Tibial artery (tissue), 4 donors: ENCODE results near the gene CDKN2B.

Experiments
- DNase-seq, 2 donors: peaks; one replicate each; pipeline ENCODE4 v3.0.0-alpha.2; 2019
- H3K27ac ChIP-seq, 2 donors: fragments of 200-600 bp; sonication (generic) in 1 of 2; 1 replicate in 1 of 2; 2 replicates in 1 of 2; pipeline ENCODE4 v1.5.1; 2018 to 2019; ENCODE audit warnings: mild to moderate bottlenecking in 1 of 2
- H3K27me3 ChIP-seq, 2 donors: fragments of 200-600 bp; sonication (generic) in 1 of 2; one replicate each; pipeline versions ENCODE4 v1.5.1 to v1.6.0; 2016 to 2019
- H3K36me3 ChIP-seq, 3 donors: fragments of 200-600 bp; sonication (generic) in 2 of 3; one replicate each; pipeline ENCODE4 v1.5.1; 2016 to 2019; ENCODE audit warnings: mild to moderate bottlenecking in 2 of 3
- H3K4me1 ChIP-seq, 4 donors: fragments of 200-600 bp; sonication (generic) in 2 of 4; 1 replicate in 3 of 4; 2 replicates in 1 of 4; pipeline ENCODE4 v1.5.1; 2016 to 2019
- H3K4me3 ChIP-seq, 2 donors: fragments of 200-600 bp; sonication (generic) in 1 of 2; 1 replicate in 1 of 2; 2 replicates in 1 of 2; pipeline ENCODE4 v1.5.1; 2018 to 2019; ENCODE audit warnings: mild to moderate bottlenecking in 2 of 2
- H3K9me3 ChIP-seq, 3 donors: fragments of 200-600 bp; sonication (generic) in 1 of 3; one replicate each; pipeline ENCODE4 v1.5.1; 2016 to 2019
- intact Hi-C: fragments of 100-400 bp; cut with DNase I; formaldehyde crosslinking; loops from one replicate; pipeline ENCODE4 v1.15.0; 2023; ENCODE audit warnings: low total_unique reads
- TF ChIP-seq, protein P1 (sequence below), 2 experiments: fragments of 200-600 bp in 1 of 2; fragments of 450-650 bp in 1 of 2; IDR thresholded peaks; one replicate each; pipeline ENCODE4 v1.5.1; 2017 to 2019; ENCODE audit warnings: antibody characterized with exemption in 2 of 2, mild to moderate bottlenecking in 1 of 2, moderate library complexity in 1 of 2

Gene CDKN2B

DNA sequence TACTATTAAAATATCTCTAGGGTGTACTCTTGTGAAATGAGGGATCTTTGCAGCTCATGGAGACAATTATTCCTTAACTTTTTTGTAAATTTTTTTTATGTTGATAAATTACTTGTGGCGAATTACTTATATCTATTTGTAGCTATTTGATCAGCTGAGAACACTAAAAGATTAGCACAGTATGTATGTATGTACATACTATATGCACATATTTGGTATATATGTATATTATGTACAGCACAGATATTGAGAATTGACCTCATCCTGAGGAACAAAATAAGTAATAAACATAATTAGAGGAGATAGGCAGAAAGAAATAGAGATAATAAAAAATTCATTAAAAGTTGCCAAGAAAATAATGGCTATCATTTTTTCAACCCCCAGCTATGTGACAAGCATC, 26.7 kb downstream of the CDKN2B start:
- H3K4me1 ChIP-seq = no peaks in the 10 kb centered on the region

DNA sequence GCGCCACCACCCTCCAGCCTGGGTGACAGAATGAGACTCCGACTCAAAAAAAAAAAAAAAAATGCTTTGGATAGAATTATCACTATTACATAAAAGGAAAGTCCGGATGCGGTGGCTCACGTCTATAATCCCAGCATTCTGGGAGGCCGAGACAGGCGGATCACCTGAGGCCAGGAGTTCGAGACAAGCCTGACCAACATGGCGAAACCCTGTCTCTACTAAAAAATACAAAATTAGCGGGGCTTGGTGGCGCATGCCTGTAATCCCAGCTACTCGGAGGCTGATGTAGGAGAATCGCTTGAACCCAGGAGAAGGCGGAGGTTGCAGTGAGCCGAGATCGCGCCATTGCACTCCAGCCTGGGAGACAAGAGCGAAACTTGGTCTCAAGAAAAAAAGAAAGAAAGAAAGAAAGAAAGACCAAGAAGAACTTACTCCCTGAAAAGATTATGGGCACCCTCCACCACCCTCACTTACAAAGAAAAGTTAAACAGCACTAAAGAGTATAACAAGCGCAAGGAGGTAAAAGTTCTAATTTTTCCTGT, 32.7 kb downstream of the CDKN2B start:
- Histone ChIP-seq H3K36me3 (no peaks in the 10 kb centered on the region), H3K27ac (no peak overlapping the region), H3K27me3 (peaks cover 0 to 94% of the 10 kb centered on the region in 2 donors), H3K9me3 (no peaks in the 10 kb centered on the region), H3K4me3 (no peak overlapping the region), H3K4me1 (peaks cover 0 to 18% (median 13%) of the 10 kb centered on the region in 4 donors)
- DNase-seq = no peak
- TF ChIP-seq, protein P1, sequence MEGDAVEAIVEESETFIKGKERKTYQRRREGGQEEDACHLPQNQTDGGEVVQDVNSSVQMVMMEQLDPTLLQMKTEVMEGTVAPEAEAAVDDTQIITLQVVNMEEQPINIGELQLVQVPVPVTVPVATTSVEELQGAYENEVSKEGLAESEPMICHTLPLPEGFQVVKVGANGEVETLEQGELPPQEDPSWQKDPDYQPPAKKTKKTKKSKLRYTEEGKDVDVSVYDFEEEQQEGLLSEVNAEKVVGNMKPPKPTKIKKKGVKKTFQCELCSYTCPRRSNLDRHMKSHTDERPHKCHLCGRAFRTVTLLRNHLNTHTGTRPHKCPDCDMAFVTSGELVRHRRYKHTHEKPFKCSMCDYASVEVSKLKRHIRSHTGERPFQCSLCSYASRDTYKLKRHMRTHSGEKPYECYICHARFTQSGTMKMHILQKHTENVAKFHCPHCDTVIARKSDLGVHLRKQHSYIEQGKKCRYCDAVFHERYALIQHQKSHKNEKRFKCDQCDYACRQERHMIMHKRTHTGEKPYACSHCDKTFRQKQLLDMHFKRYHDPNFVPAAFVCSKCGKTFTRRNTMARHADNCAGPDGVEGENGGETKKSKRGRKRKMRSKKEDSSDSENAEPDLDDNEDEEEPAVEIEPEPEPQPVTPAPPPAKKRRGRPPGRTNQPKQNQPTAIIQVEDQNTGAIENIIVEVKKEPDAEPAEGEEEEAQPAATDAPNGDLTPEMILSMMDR (IDR thresholded peaks at IDR 0.05) = no peak
- intact Hi-C loops = no loop called here

More for the DNA sequence above, 26.7 kb downstream of the CDKN2B start:
- Histone ChIP-seq H3K27me3 (peaks cover 0 to 66% of the 10 kb centered on the region in 2 donors), H3K36me3 (no peaks in the 10 kb centered on the region), H3K9me3 (no peaks in the 10 kb centered on the region), H3K4me3 (no peak overlapping the region), H3K27ac (no peak overlapping the region)
- no peak for DNase-seq
- intact Hi-C loops = no loop called here
- TF ChIP-seq, protein P1 (IDR thresholded peaks at IDR 0.05) = no peak

DNA sequence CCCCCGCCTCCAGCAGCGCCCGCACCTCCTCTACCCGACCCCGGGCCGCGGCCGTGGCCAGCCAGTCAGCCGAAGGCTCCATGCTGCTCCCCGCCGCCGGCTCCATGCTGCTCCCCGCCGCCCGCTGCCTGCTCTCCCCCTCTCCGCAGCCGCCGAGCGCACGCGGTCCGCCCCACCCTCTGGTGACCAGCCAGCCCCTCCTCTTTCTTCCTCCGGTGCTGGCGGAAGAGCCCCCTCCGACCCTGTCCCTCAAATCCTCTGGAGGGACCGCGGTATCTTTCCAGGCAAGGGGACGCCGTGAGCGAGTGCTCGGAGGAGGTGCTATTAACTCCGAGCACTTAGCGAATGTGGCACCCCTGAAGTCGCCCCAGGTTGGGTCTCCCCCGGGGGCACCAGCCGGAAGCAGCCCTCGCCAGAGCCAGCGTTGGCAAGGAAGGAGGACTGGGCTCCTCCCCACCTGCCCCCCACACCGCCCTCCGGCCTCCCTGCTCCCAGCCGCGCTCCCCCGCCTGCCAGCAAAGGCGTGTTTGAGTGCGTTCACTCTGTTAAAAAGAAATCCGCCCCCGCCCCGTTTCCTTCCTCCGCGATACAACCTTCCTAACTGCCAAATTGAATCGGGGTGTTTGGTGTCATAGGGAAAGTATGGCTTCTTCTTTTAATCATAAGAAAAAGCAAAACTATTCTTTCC, 34.2 kb downstream of the CDKN2B start:
- DNase-seq = no peak
- Histone ChIP-seq H3K36me3 (no peaks in the 10 kb centered on the region), H3K4me3 (peak overlapping the region; percentile 35 to 49), H3K9me3 (no peaks in the 10 kb centered on the region), H3K27ac (no peak overlapping the region), H3K4me1 (peaks cover 0 to 18% (median 13%) of the 10 kb centered on the region in 4 donors), H3K27me3 (peaks cover 4 to 98% of the 10 kb centered on the region in 2 donors)
- intact Hi-C loops = loop anchor here (5.0 kb wide), 1 partner anchor 117 kb away; no protein-coding TSS in a partner anchor
- TF ChIP-seq, protein P1 (IDR thresholded peaks at IDR 0.05) = no peak

DNA sequence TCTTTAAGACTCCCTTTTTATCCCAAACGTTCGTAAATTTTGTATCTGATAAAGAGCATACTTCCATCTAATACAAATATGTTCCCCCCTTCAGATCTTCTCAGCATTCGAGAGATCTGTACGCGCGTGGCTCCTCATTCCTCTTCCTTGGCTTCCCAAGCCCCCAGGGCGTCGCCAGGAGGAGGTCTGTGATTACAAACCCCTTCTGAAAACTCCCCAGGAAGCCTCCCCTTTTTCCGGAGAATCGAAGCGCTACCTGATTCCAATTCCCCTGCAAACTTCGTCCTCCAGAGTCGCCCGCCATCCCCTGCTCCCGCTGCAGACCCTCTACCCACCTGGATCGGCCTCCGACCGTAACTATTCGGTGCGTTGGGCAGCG, 34.8 kb downstream of the CDKN2B start:
- Histone ChIP-seq H3K27ac (no peak overlapping the region), H3K36me3 (no peaks in the 10 kb centered on the region), H3K9me3 (no peaks in the 10 kb centered on the region), H3K27me3 (peaks cover 4 to 98% of the 10 kb centered on the region in 2 donors), H3K4me1 (peaks cover 0 to 18% (median 13%) of the 10 kb centered on the region in 4 donors), H3K4me3 (peak overlapping the region; percentile 35 to 49)
- intact Hi-C loops = loop anchor here (5.0 kb wide), 1 partner anchor 118 kb away; no protein-coding TSS in a partner anchor
- TF ChIP-seq, protein P1 (IDR thresholded peaks at IDR 0.05) = no peak
- no peak for DNase-seq

DNA sequence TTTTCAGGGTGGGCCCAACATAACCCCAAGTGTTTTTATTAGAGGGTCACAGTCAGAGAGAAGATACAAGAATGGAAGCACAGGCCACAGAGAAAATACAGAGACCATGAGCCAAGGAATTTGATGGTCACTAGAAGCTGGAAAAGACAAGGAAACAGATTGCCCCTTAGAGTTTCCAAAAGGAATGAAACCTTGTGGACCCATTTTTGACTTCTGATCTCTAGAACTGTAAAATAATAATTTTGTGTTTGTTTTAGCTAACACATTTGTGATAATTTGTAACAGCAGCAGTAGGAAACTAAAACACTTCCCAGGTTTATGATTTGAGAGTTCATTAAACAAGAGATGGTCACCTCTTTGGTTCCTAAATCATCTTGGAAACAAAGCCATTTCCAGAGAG, 36.7 kb downstream of the CDKN2B start:
- Histone ChIP-seq H3K9me3 (peaks cover 0 to 4% (median 0%) of the 10 kb centered on the region in 3 donors), H3K27ac (no peak overlapping the region), H3K4me1 (peaks cover 0 to 28% (median 16%) of the 10 kb centered on the region in 4 donors), H3K4me3 (no peak overlapping the region), H3K36me3 (no peaks in the 10 kb centered on the region), H3K27me3 (peaks cover 4 to 100% of the 10 kb centered on the region in 2 donors)
- intact Hi-C loops = loop anchor here (5.0 kb wide), 1 partner anchor 120 kb away; no protein-coding TSS in a partner anchor
- TF ChIP-seq, protein P1 (IDR thresholded peaks at IDR 0.05) = no peak
- DNase-seq = no peak
